Stimulated activated CD4-positive, alpha-beta T cell treated with anti-CD3 and anti-CD28 coated beads, Interleukin-12 subunit alpha, Interleukin-12 subunit beta, amount 100 ng/mL, for 24 hours (primary cell): ENCODE data around the gene SNCB.
A peak's percentile ranks its signal among the peaks of the same experiment; 100 is the strongest.

ENCODE experiments used
- DNase-seq, 2 experiments: peaks; one replicate each; pipeline ENCODE4 v3.0.0-alpha.2; 2020; ENCODE audit warnings: low read depth in 2 of 2

SNCB gene

DNA sequence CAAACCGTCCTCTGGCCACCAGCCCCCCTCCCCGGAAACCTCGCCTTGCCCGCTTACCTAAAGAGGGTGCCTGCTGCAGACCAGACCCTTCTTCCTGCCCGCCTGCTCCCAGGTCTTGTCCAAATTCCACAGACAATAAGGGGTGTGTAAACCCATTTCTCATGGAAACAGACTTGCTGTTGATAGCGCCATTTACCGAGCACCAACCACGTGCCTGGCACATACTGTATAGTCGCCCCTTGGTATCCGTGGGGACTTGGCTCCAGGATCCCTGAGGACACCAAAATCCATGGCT is 56.1 kb downstream of the SNCB start:
- no peak for DNase-seq

DNA sequence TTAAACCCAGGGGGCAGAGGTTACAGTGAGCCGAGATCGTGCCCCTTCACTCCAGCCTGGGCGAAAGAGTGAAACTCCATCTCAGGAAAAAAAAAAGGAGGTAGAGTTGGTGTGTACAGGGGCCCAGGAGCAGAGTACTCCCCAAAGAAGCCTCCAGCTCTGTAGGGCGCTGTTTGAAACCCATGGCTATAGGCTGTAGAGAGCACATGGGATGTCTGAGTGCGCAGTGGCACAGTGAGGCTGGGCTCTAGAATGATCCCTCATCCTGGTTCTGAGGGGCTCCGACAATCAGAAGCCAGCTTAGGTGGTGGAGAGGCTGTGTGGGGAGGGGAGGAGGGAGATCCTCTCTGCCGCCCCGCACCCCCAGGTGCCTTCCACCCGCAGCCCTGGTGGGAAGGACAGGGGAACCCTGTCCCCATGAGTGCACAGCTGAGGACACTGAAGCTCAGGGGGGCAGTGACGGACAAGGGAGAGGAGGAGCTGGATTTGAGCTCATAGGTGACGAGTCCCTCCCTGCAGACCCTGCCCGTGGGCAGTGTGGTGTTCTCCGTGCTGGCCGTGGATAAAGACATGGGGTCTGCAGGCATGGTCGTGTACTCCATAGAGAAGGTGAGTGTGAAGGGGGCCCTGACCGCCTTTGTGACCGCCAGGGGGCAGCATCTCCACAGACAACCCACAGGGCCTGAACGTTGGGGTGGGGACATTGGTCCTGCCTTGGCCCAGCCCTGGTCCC is 56.6 kb downstream of the SNCB start:
- peak; percentile 57 to 80 for DNase-seq
